Spinal cord (tissue), 10 donors: ENCODE measurements around the gene PRKCH. TPM values are rescaled to one million over a fixed set of nuclear protein-coding genes. Genes with fewer than 3 reads are reported as not detected.
"Not testable (repeated sequence)": the region's sequence is repeated elsewhere in the genome, so short reads cannot be mapped to it uniquely, and the experiment has no call there.

Experiments used
- DNase-seq, 6 donors: peaks; one replicate each; pipeline versions ENCODE4 v3.0.0 to v3.0.0-alpha.2; 2013 to 2015; ENCODE audit warnings: low spot score in 6 of 6, low read depth in 4 of 6
- H3K27ac ChIP-seq: one replicate; pipeline ENCODE4 v1.5.1; 2013; ENCODE audit warnings: low read depth, low read length, control low read depth
- H3K27me3 ChIP-seq: one replicate; pipeline ENCODE4 v1.6.1; 2013; ENCODE audit warnings: low read length; ENCODE audit not compliant: control insufficient read depth, insufficient read depth
- H3K36me3 ChIP-seq: one replicate; pipeline ENCODE4 v1.6.1; 2013; ENCODE audit warnings: low read length; ENCODE audit not compliant: control insufficient read depth, insufficient read depth
- H3K4me1 ChIP-seq: one replicate; pipeline ENCODE4 v1.6.1; 2013; ENCODE audit warnings: low read length; ENCODE audit not compliant: control insufficient read depth, insufficient read depth
- H3K4me3 ChIP-seq: one replicate; pipeline ENCODE4 v1.5.1; 2013; ENCODE audit warnings: low read depth, low read length, control low read depth
- H3K9me3 ChIP-seq: one replicate; pipeline ENCODE4 v1.6.1; 2013; ENCODE audit warnings: low read length; ENCODE audit not compliant: control insufficient read depth, insufficient read depth
- WGBS: methylation state at CpG from one replicate; pipeline ENCODE4 v1.1.5; 2013; ENCODE audit warnings: missing lambda C conversion rate; ENCODE audit not compliant: insufficient coverage; 5-methylcytosine and 5-hydroxymethylcytosine counted together
- polyA plus RNA-seq, 2 donors: library from polyadenylated mRNA; unstranded; fragments of 120-200 nt; gene quantifications; one replicate each; pipeline ENCODE4 v1.2.1, GENCODE V29; 2013; ENCODE audit not compliant: insufficient read length in 2 of 2
- total RNA-seq, 2 donors: library from RNA; depleted of rRNA in 1 of 2; stranded (reverse); fragments of 120-200 nt in 1 of 2; fragments of >200 nt in 1 of 2; gene quantifications; one replicate each; pipeline versions ENCODE4 v1.2.3 to v1.2.4, GENCODE V29; 2013 to 2014
- donor health status: healthy.

Gene PRKCH
- total and polyA plus RNA-seq, 4 donors = 9.6 to 30.7 (median 15.5) TPM

- Histone ChIP-seq H3K4me3 (no peak overlapping the region), H3K36me3 (no peaks in the 10 kb centered on the region), H3K27me3 (no peaks in the 10 kb centered on the region), H3K27ac (no peak overlapping the region), H3K9me3 (no peaks in the 10 kb centered on the region), H3K4me1 (no peaks in the 10 kb centered on the region)
- WGBS = no CpG with 5 or more reads among the region's 2 CpGs
- DNase-seq = no peak
Observed at GRCh38 chr14:61300209-61300608, 21.2 kb upstream of the PRKCH start.

- WGBS = 87% methylated on average over 5 of the region's 7 CpGs
Observed at GRCh38 chr14:61300754-61301153, 20.6 kb upstream of the PRKCH start.

GRCh38 chr14:61304688-61305087 is 16.7 kb upstream of the PRKCH start:
- Histone ChIP-seq H3K4me3 (no peak overlapping the region), H3K4me1 (no peaks in the 10 kb centered on the region), H3K9me3 (no peaks in the 10 kb centered on the region), H3K27ac (no peak overlapping the region), H3K36me3 (no peaks in the 10 kb centered on the region), H3K27me3 (no peaks in the 10 kb centered on the region)
- no peak for DNase-seq
- WGBS = 85% methylated on average over 2 of the region's 2 CpGs

More at GRCh38 chr14:61300754-61301153, 20.6 kb upstream of the PRKCH start:
- Histone ChIP-seq H3K27me3 (no peaks in the 10 kb centered on the region), H3K4me1 (no peaks in the 10 kb centered on the region), H3K9me3 (no peaks in the 10 kb centered on the region), H3K36me3 (no peaks in the 10 kb centered on the region), H3K4me3 (no peak overlapping the region), H3K27ac (no peak overlapping the region)
- DNase-seq = no peak

- no peaks in the 10 kb centered on the region for H3K36me3 ChIP-seq
- no peaks in the 10 kb centered on the region for H3K4me1 ChIP-seq
- H3K4me3 ChIP-seq = no peak overlapping the region
- no peak overlapping the region for H3K27ac ChIP-seq
- no CpG with 5 or more reads among the region's 3 CpGs for WGBS
- no peak for DNase-seq
- peaks cover 3% of the 10 kb centered on the region for H3K9me3 ChIP-seq
- no peaks in the 10 kb centered on the region for H3K27me3 ChIP-seq
Observed at GRCh38 chr14:61308198-61308597, 13.2 kb upstream of the PRKCH start.

GRCh38 chr14:61308701-61309100 is 12.7 kb upstream of the PRKCH start:
- H3K27ac ChIP-seq = peak overlapping the region; percentile 25
- not testable (repeated sequence) for H3K36me3 ChIP-seq, H3K27me3 ChIP-seq, H3K4me1 ChIP-seq, H3K9me3 ChIP-seq, DNase-seq, H3K4me3 ChIP-seq
- WGBS = 100% methylated on average over 1 of the region's 4 CpGs

GRCh38 chr14:61315313-61315712 is 6.1 kb upstream of the PRKCH start:
- Histone ChIP-seq H3K27me3 (no peaks in the 10 kb centered on the region), H3K9me3 (peaks cover 3% of the 10 kb centered on the region), H3K27ac (no peak overlapping the region), H3K4me1 (no peaks in the 10 kb centered on the region), H3K4me3 (no peak overlapping the region), H3K36me3 (no peaks in the 10 kb centered on the region)
- WGBS = no CpG with 5 or more reads among the region's 4 CpGs
- DNase-seq = peak in 2 of 6 donors; percentile 17 to 60

GRCh38 chr14:61319086-61319485 is 2.3 kb upstream of the PRKCH start:
- Histone ChIP-seq H3K9me3 (no peaks in the 10 kb centered on the region), H3K4me3 (no peak overlapping the region), H3K36me3 (no peaks in the 10 kb centered on the region), H3K4me1 (peaks cover 21% of the 10 kb centered on the region), H3K27ac (no peak overlapping the region), H3K27me3 (peaks cover 33% of the 10 kb centered on the region)
- whole genome bisulfite sequencing = 81% methylated on average over 2 of the region's 3 CpGs
- DNase-seq = no peak

GRCh38 chr14:61319706-61320105 is 1.7 kb upstream of the PRKCH start:
- H3K27me3 ChIP-seq = peaks cover 33% of the 10 kb centered on the region
- no peak for DNase-seq
- H3K27ac ChIP-seq = no peak overlapping the region
- no peaks in the 10 kb centered on the region for H3K36me3 ChIP-seq
- 60% methylated on average over 6 of the region's 6 CpGs for WGBS
- peaks cover 21% of the 10 kb centered on the region for H3K4me1 ChIP-seq
- no peaks in the 10 kb centered on the region for H3K9me3 ChIP-seq
- H3K4me3 ChIP-seq = no peak overlapping the region

- WGBS = 89% methylated on average over 12 of the region's 16 CpGs
- H3K9me3 ChIP-seq, DNase-seq, H3K4me3 ChIP-seq, H3K27ac ChIP-seq, H3K36me3 ChIP-seq: not testable (repeated sequence)
- H3K27me3 ChIP-seq = peaks cover 33% of the 10 kb centered on the region
- peaks cover 21% of the 10 kb centered on the region for H3K4me1 ChIP-seq
Observed at GRCh38 chr14:61320170-61320569, 1.2 kb upstream of the PRKCH start.

- peaks cover 33% of the 10 kb centered on the region for H3K27me3 ChIP-seq
- 38% methylated on average over 19 of the region's 29 CpGs for WGBS
Observed at GRCh38 chr14:61320806-61321384, 484 bp upstream of the PRKCH start.

More at GRCh38 chr14:61320806-61321384, 484 bp upstream of the PRKCH start:
- Histone ChIP-seq H3K36me3 (no peaks in the 10 kb centered on the region), H3K9me3 (no peaks in the 10 kb centered on the region), H3K4me3 (peak overlapping the region; percentile 17), H3K4me1 (peaks cover 21% of the 10 kb centered on the region), H3K27ac (no peak overlapping the region)
- no peak for DNase-seq
